ENCODE measurements around the gene ARHGAP26.
A peak's percentile ranks its signal among the peaks of the same experiment; 100 is the strongest.
"Not testable (repeated sequence)": the region's sequence is repeated elsewhere in the genome, so short reads cannot be mapped to it uniquely, and the experiment has no call there.

ARHGAP26 gene

GRCh38 chr5:143101725-143102386 is 331.7 kb downstream of the ARHGAP26 start:
- DNase-seq, result no peak

GRCh38 chr5:143102411-143102810 is 332.2 kb downstream of the ARHGAP26 start:
- DNase-seq, result no peak

GRCh38 chr5:143105216-143105905 is 335.2 kb downstream of the ARHGAP26 start:
- DNase-seq, result no peak

GRCh38 chr5:143106174-143106573 is 336.0 kb downstream of the ARHGAP26 start:
- peak; percentile 57 for DNase-seq

GRCh38 chr5:143108498-143109128 is 338.4 kb downstream of the ARHGAP26 start:
- DNase-seq, result no peak

GRCh38 chr5:143110591-143110990 is 340.4 kb downstream of the ARHGAP26 start:
- DNase-seq, result no peak

GRCh38 chr5:143111799-143112198 is 341.6 kb downstream of the ARHGAP26 start:
- no peak for DNase-seq

- no peak for DNase-seq
Measured at GRCh38 chr5:143113461-143113860, 343.3 kb downstream of the ARHGAP26 start.

- DNase-seq, result no peak
Measured at GRCh38 chr5:143114481-143114880, 344.3 kb downstream of the ARHGAP26 start.

GRCh38 chr5:143115381-143115780 is 345.2 kb downstream of the ARHGAP26 start:
- no peak for DNase-seq

- DNase-seq, result no peak
Measured at GRCh38 chr5:143116814-143117213, 346.6 kb downstream of the ARHGAP26 start.

GRCh38 chr5:143117821-143118220 is 347.6 kb downstream of the ARHGAP26 start:
- no peak for DNase-seq

GRCh38 chr5:143118222-143118621 is 348.0 kb downstream of the ARHGAP26 start:
- DNase-seq, result no peak

GRCh38 chr5:143118818-143119217 is 348.6 kb downstream of the ARHGAP26 start:
- DNase-seq, result not testable (repeated sequence)

- DNase-seq, result no peak
Measured at GRCh38 chr5:143119291-143119769, 349.2 kb downstream of the ARHGAP26 start.

- DNase-seq, result no peak
Measured at GRCh38 chr5:143119881-143120341, 349.7 kb downstream of the ARHGAP26 start.

- DNase-seq, result no peak
Measured at GRCh38 chr5:143120460-143121134, 350.4 kb downstream of the ARHGAP26 start.

- no peak for DNase-seq
Measured at GRCh38 chr5:143121135-143121475, 350.9 kb downstream of the ARHGAP26 start.

- no peak for DNase-seq
Measured at GRCh38 chr5:143124593-143124992, 354.4 kb downstream of the ARHGAP26 start.

GRCh38 chr5:143126174-143127019 is 356.2 kb downstream of the ARHGAP26 start:
- DNase-seq, result no peak

GRCh38 chr5:143128412-143129071 is 358.4 kb downstream of the ARHGAP26 start:
- no peak for DNase-seq

- DNase-seq, result no peak
Measured at GRCh38 chr5:143129203-143129602, 359.0 kb downstream of the ARHGAP26 start.

All from EL (cell line).